Measurements from ENCODE around the gene P4HB. TPM values are rescaled to one million over a fixed set of nuclear protein-coding genes. Genes with fewer than 3 reads are reported as not detected.

P4HB gene
- total and polyA plus RNA-seq, 10 of the 15 experiments (the other 5 are each of a cell fraction or from before 2014, with no cell fraction given), result 4.7 to 549 (median 361) TPM

- H3K9me3 ChIP-seq (replicated peaks; ENCODE audit: control insufficient read depth, insufficient read depth, low read length), result no peaks in the 10 kb centered on the region
- no peaks in the 10 kb centered on the region for H3K79me2 ChIP-seq (ENCODE audit: control insufficient read depth, insufficient read depth, low read length)
- H3K27me3 ChIP-seq (replicated peaks in 1 of 2; ENCODE audit: control insufficient read depth in 2 of 2, insufficient read depth in 2 of 2, low read length in 1 of 2), result no peaks in the 10 kb centered on the region
- TF ChIP-seq HSF1 (IDR thresholded peaks at IDR 0.05; ENCODE audit: low read depth, low read length), result no peak
- TF ChIP-seq POLR2A (IDR thresholded peaks at IDR 0.05; ENCODE audit: low read depth, low read length), result peak; percentile 68
- TF ChIP-seq SMAD5 (IDR thresholded peaks at IDR 0.05; ENCODE audit: low read depth), result peak; percentile 35; the same call in 1 of the 2 replicates
- 0 out of 2 replicates have a peak, but pooled peaks have one; percentile 34 for TF ChIP-seq POLR2AphosphoS2 (IDR thresholded peaks at IDR 0.05; ENCODE audit: low read depth, low read length)
- intact Hi-C loops (cut with micrococcal nuclease; ENCODE audit: unreplicated experiment) (no loop called here), in situ Hi-C loops (cut with MboI) (no loop called here)
- no peaks in the 10 kb centered on the region for H4K20me1 ChIP-seq (ENCODE audit: control insufficient read depth, insufficient read depth)
- H3K4me3 ChIP-seq, result no peak overlapping the region
- H3K4me2 ChIP-seq (ENCODE audit: control insufficient read depth, insufficient read depth), result no peak overlapping the region
- ChIA-PET SMC1A (ENCODE audit: uncharacterized antibody, unreplicated experiment) (no interaction called here), POLR2A (no interaction called here), CTCF (no interaction called here), RAD21 (ENCODE audit: unreplicated experiment) (no interaction called here)
- H2AFZ ChIP-seq (ENCODE audit: control insufficient read depth, low read depth, low read length), result no peak overlapping the region
- BruUV-seq (replicated peaks), result no TSS peak
- H3K36me3 ChIP-seq (ENCODE audit: control insufficient read depth in 2 of 2, insufficient read depth in 2 of 2, low read length in 1 of 2), result peaks cover 30 to 38% of the 10 kb centered on the region in 2 experiments
- DNase-seq (ENCODE audit: low read depth, low spot score), result no peak
- H3K4me1 ChIP-seq (ENCODE audit: control insufficient read depth, insufficient read depth, low read length), result no peaks in the 10 kb centered on the region
- FAIRE-seq, result no peak
- H3K9ac ChIP-seq (ENCODE audit: control insufficient read depth, insufficient read depth, low read length), result no peak overlapping the region
- peak; percentile 14; the same call in 2 of the 3 replicates for ATAC-seq
- no peak overlapping the region for H3K27ac ChIP-seq (ENCODE audit: control insufficient read depth, insufficient read depth)
- WGBS (ENCODE audit: insufficient coverage, insufficient replicate concordance, low lambda C conversion rate, missing lambda C conversion rate), result 87% methylated on average over 21 of the region's 21 CpGs
These were observed 17.4 kb downstream of the P4HB start for GRCh38 chr17:81842725-81843504.

GRCh38 chr17:81842378-81842724 is 18.0 kb downstream of the P4HB start:
- H3K79me2 ChIP-seq (ENCODE audit: control insufficient read depth, insufficient read depth, low read length), result no peaks in the 10 kb centered on the region
- no peaks in the 10 kb centered on the region for H3K27me3 ChIP-seq (replicated peaks in 1 of 2; ENCODE audit: control insufficient read depth in 2 of 2, insufficient read depth in 2 of 2, low read length in 1 of 2)
- H3K4me3 ChIP-seq, result no peak overlapping the region
- ATAC-seq (no peak), DNase-seq (ENCODE audit: low read depth, low spot score) (no peak), FAIRE-seq (no peak)
- ChIA-PET SMC1A (ENCODE audit: uncharacterized antibody, unreplicated experiment) (no interaction called here), CTCF (no interaction called here), POLR2A (no interaction called here), RAD21 (ENCODE audit: unreplicated experiment) (no interaction called here)
- in situ Hi-C loops (cut with MboI), result no loop called here
- peaks cover 30 to 38% of the 10 kb centered on the region in 2 experiments for H3K36me3 ChIP-seq (ENCODE audit: control insufficient read depth in 2 of 2, insufficient read depth in 2 of 2, low read length in 1 of 2)
- H3K9me3 ChIP-seq (replicated peaks; ENCODE audit: control insufficient read depth, insufficient read depth, low read length), result no peaks in the 10 kb centered on the region
- H3K4me2 ChIP-seq (ENCODE audit: control insufficient read depth, insufficient read depth), result no peak overlapping the region
- H3K9ac ChIP-seq (ENCODE audit: control insufficient read depth, insufficient read depth, low read length), result no peak overlapping the region
- H2AFZ ChIP-seq (ENCODE audit: control insufficient read depth, low read depth, low read length), result no peak overlapping the region
- TF ChIP-seq IRF4 (IDR thresholded peaks at IDR 0.05; ENCODE audit: low read depth, low read length) (no peak), NR2C2 (IDR thresholded peaks at IDR 0.05; ENCODE audit: borderline replicate concordance, control insufficient read depth, insufficient read length, low read depth) (no peak), NFYB (IDR thresholded peaks at IDR 0.05; ENCODE audit: insufficient read depth, low read depth, low read length) (no peak), RAD21 (IDR thresholded peaks at IDR 0.05; ENCODE audit: insufficient read depth, low read depth, low read length) (no peak), LARP7 (IDR thresholded peaks at IDR 0.05) (no peak), BMI1 (IDR thresholded peaks at IDR 0.05; ENCODE audit: borderline replicate concordance) (no peak), CUX1 (IDR thresholded peaks at IDR 0.05; ENCODE audit: insufficient replicate concordance, low read depth, low read length) (no peak)
- H3K27ac ChIP-seq (ENCODE audit: control insufficient read depth, insufficient read depth), result no peak overlapping the region
- BruUV-seq (replicated peaks), result no TSS peak
- no peaks in the 10 kb centered on the region for H3K4me1 ChIP-seq (ENCODE audit: control insufficient read depth, insufficient read depth, low read length)
- 98% methylated on average over 11 of the region's 11 CpGs for WGBS (ENCODE audit: insufficient coverage, insufficient replicate concordance, low lambda C conversion rate, missing lambda C conversion rate)
- intact Hi-C loops (cut with micrococcal nuclease; ENCODE audit: unreplicated experiment), result no loop called here
- no peaks in the 10 kb centered on the region for H4K20me1 ChIP-seq (ENCODE audit: control insufficient read depth, insufficient read depth)
